ENCODE results near the gene TYMP.

DNA sequence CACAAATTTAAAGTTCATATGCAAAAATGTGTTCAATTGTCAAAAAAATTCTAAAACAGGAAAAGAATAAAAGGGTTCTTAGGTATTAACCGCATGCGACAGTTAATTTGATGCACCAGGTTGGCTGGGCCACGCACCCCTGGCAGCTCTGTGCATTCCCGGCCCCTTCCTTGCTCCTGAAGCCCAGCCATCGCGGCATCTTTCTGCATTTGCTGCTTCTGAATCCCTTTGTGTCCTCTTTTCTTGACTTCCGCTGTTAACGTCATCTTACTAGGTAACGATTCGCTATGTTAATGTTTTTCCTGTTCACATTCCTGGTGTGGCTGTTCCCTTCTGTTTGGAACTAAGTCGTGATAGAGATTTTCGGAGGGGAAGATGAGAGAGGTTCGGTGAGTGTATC is 8.0 kb upstream of the TYMP start:
- TF ChIP-seq, protein P1, sequence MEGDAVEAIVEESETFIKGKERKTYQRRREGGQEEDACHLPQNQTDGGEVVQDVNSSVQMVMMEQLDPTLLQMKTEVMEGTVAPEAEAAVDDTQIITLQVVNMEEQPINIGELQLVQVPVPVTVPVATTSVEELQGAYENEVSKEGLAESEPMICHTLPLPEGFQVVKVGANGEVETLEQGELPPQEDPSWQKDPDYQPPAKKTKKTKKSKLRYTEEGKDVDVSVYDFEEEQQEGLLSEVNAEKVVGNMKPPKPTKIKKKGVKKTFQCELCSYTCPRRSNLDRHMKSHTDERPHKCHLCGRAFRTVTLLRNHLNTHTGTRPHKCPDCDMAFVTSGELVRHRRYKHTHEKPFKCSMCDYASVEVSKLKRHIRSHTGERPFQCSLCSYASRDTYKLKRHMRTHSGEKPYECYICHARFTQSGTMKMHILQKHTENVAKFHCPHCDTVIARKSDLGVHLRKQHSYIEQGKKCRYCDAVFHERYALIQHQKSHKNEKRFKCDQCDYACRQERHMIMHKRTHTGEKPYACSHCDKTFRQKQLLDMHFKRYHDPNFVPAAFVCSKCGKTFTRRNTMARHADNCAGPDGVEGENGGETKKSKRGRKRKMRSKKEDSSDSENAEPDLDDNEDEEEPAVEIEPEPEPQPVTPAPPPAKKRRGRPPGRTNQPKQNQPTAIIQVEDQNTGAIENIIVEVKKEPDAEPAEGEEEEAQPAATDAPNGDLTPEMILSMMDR (conservative IDR thresholded peaks at IDR 0.05): no peak
- TF ChIP-seq EZH2 (IDR thresholded peaks at IDR 0.05; ENCODE audit: low read depth): no peak
